Astrocyte (in vitro differentiated cells and primary cell): Measurements from ENCODE around the gene TRIM44. TPM values are rescaled to one million over a fixed set of nuclear protein-coding genes. Genes with fewer than 3 reads are reported as not detected.

Experiments
- DNase-seq: peaks from one replicate; pipeline ENCODE4 v3.0.0-alpha.2; 2010; ENCODE audit warnings: low read depth
- FAIRE-seq: peaks from 2 replicates; lab custom pipeline; 2011; peaks lifted over from hg19 to GRCh38; lab: Jason Lieb, UNC
- H2AFZ ChIP-seq: 2 replicates; pipeline ENCODE4 v1.6.0; 2012; ENCODE audit warnings: low read depth, low read length, inconsistent platforms
- H3K27ac ChIP-seq: 2 replicates; pipeline ENCODE4 v1.5.1; 2011; ENCODE audit warnings: low read depth, low read length, inconsistent platforms
- H3K27me3 ChIP-seq: 2 replicates; pipeline ENCODE4 v1.6.0; 2011; ENCODE audit warnings: low read length, inconsistent platforms; ENCODE audit not compliant: insufficient read depth
- H3K36me3 ChIP-seq: 2 replicates; pipeline ENCODE4 v1.5.1; 2011; ENCODE audit warnings: low read length, inconsistent platforms; ENCODE audit not compliant: insufficient read depth
- H3K4me1 ChIP-seq: 2 replicates; pipeline ENCODE4 v1.5.1; 2011; ENCODE audit warnings: low read length, inconsistent platforms; ENCODE audit not compliant: insufficient read depth
- H3K4me2 ChIP-seq: 2 replicates; pipeline ENCODE4 v1.6.0; 2012; ENCODE audit warnings: low read length, inconsistent platforms
- H3K4me3 ChIP-seq: 2 replicates; pipeline ENCODE4 v1.5.1; 2011; ENCODE audit warnings: low read depth, mild to moderate bottlenecking, low read length, inconsistent platforms; ENCODE audit not compliant: insufficient read depth
- H3K79me2 ChIP-seq: 2 replicates; pipeline ENCODE4 v1.6.0; 2012; ENCODE audit warnings: mild to moderate bottlenecking, low read length, inconsistent platforms; ENCODE audit not compliant: insufficient read depth
- H3K9ac ChIP-seq: 2 replicates; pipeline ENCODE4 v1.6.0; 2012; ENCODE audit warnings: mild to moderate bottlenecking, low read length, inconsistent platforms
- H3K9me3 ChIP-seq: 2 replicates; pipeline ENCODE4 v1.5.1; 2012; ENCODE audit warnings: low read depth, mild to moderate bottlenecking, low read length, inconsistent platforms; ENCODE audit not compliant: insufficient read depth
- H4K20me1 ChIP-seq: 2 replicates; pipeline ENCODE4 v1.6.0; 2012; ENCODE audit warnings: low read length, inconsistent platforms; ENCODE audit not compliant: insufficient read depth
- H3K27ac Mint-ChIP-seq: one replicate; pipeline ENCODE4 v1.8.0; 2021; ENCODE audit warnings: mild to moderate bottlenecking, mixed read lengths; ENCODE audit not compliant: unreplicated experiment
- H3K27me3 Mint-ChIP-seq: one replicate; pipeline ENCODE4 v1.8.0; 2021; ENCODE audit warnings: low read depth, mixed read lengths; ENCODE audit not compliant: unreplicated experiment
- H3K36me3 Mint-ChIP-seq: one replicate; pipeline ENCODE4 v1.8.0; 2021; ENCODE audit warnings: low read depth, mixed read lengths; ENCODE audit not compliant: unreplicated experiment
- H3K4me1 Mint-ChIP-seq: one replicate; pipeline ENCODE4 v1.8.0; 2021; ENCODE audit warnings: low read depth, mixed read lengths; ENCODE audit not compliant: unreplicated experiment
- H3K4me3 Mint-ChIP-seq: one replicate; pipeline ENCODE4 v1.8.0; 2021; ENCODE audit warnings: mild to moderate bottlenecking, moderate library complexity, mixed read lengths; ENCODE audit not compliant: unreplicated experiment
- H3K9me3 Mint-ChIP-seq: one replicate; pipeline ENCODE4 v1.8.0; 2021; ENCODE audit warnings: mild to moderate bottlenecking, mixed read lengths; ENCODE audit not compliant: unreplicated experiment
- CTCF ChIP-seq: IDR thresholded peaks from 2 replicates; pipeline ENCODE4 v1.5.1; 2011; ENCODE audit warnings: low read depth, mild to moderate bottlenecking, inconsistent platforms, low read length, moderate library complexity; ENCODE audit not compliant: insufficient read depth
- EZH2 ChIP-seq: IDR thresholded peaks from 2 replicates; pipeline ENCODE4 v1.6.1; 2012; ENCODE audit warnings: mild to moderate bottlenecking, low read length, inconsistent platforms; ENCODE audit not compliant: insufficient read depth
- total RNA-seq: library from RNA; stranded (reverse); gene quantifications from 2 replicates; pipeline ENCODE4 v1.2.1, GENCODE V29; 2021

Gene TRIM44
- total RNA-seq, 1 donor from 2014 or later: 61.0 TPM

- H3K27me3 ChIP-seq: no peaks in the 10 kb centered on the region
- no peak for DNase-seq
- no peak overlapping the region for H3K4me3 Mint-ChIP-seq
- no peak overlapping the region for H3K9ac ChIP-seq
- no peak for FAIRE-seq
- no peaks in the 10 kb centered on the region for H3K79me2 ChIP-seq
- no peak overlapping the region for H3K4me3 ChIP-seq
- H3K27me3 Mint-ChIP-seq: no peaks in the 10 kb centered on the region
- no peaks in the 10 kb centered on the region for H3K4me1 Mint-ChIP-seq
- no peaks in the 10 kb centered on the region for H3K36me3 Mint-ChIP-seq
- peaks cover 2% of the 10 kb centered on the region for H3K4me1 ChIP-seq
- H3K27ac Mint-ChIP-seq: no peak overlapping the region
- H4K20me1 ChIP-seq: no peaks in the 10 kb centered on the region
- no peaks in the 10 kb centered on the region for H3K9me3 ChIP-seq
- H2AFZ ChIP-seq: no peak overlapping the region
- no peak overlapping the region for H3K27ac ChIP-seq
- no peaks in the 10 kb centered on the region for H3K36me3 ChIP-seq
- no peak overlapping the region for H3K4me2 ChIP-seq
- TF ChIP-seq EZH2 (no peak), CTCF (no peak)
- peaks cover 4% of the 10 kb centered on the region for H3K9me3 Mint-ChIP-seq
Observed at GRCh38 chr11:35839368-35840161, 177.0 kb downstream of the TRIM44 start.

GRCh38 chr11:35841733-35842132 lies 179.2 kb downstream of the TRIM44 start:
- no peak overlapping the region for H3K4me3 Mint-ChIP-seq
- Histone ChIP-seq H3K27me3 (no peaks in the 10 kb centered on the region), H3K79me2 (no peaks in the 10 kb centered on the region), H4K20me1 (no peaks in the 10 kb centered on the region), H3K4me2 (no peak overlapping the region), H3K9me3 (no peaks in the 10 kb centered on the region), H3K9ac (no peak overlapping the region), H3K4me1 (peaks cover 2% of the 10 kb centered on the region), H3K36me3 (no peaks in the 10 kb centered on the region), H3K27ac (no peak overlapping the region), H2AFZ (no peak overlapping the region), H3K4me3 (no peak overlapping the region)
- H3K4me1 Mint-ChIP-seq: no peaks in the 10 kb centered on the region
- H3K36me3 Mint-ChIP-seq: no peaks in the 10 kb centered on the region
- no peak overlapping the region for H3K27ac Mint-ChIP-seq
- TF ChIP-seq CTCF (no peak), EZH2 (no peak)
- no peaks in the 10 kb centered on the region for H3K27me3 Mint-ChIP-seq
- H3K9me3 Mint-ChIP-seq: peaks cover 5% of the 10 kb centered on the region
- FAIRE-seq: no peak
- no peak for DNase-seq

- no peaks in the 10 kb centered on the region for H3K79me2 ChIP-seq
- no peaks in the 10 kb centered on the region for H3K36me3 Mint-ChIP-seq
- no peak overlapping the region for H3K4me3 ChIP-seq
- peaks cover 3% of the 10 kb centered on the region for H3K27me3 ChIP-seq
- no peaks in the 10 kb centered on the region for H3K36me3 ChIP-seq
- no peaks in the 10 kb centered on the region for H3K9me3 ChIP-seq
- no peak overlapping the region for H3K27ac ChIP-seq
- H3K4me1 ChIP-seq: peaks cover 2% of the 10 kb centered on the region
- H3K9ac ChIP-seq: no peak overlapping the region
- TF ChIP-seq EZH2: no peak
- no peak for TF ChIP-seq CTCF
- H3K9me3 Mint-ChIP-seq: peaks cover 5% of the 10 kb centered on the region
- FAIRE-seq (no peak), DNase-seq (no peak)
- H3K27me3 Mint-ChIP-seq: peaks cover 8% of the 10 kb centered on the region
- H4K20me1 ChIP-seq: no peaks in the 10 kb centered on the region
- H2AFZ ChIP-seq: no peak overlapping the region
- no peak overlapping the region for H3K4me2 ChIP-seq
- H3K4me3 Mint-ChIP-seq: no peak overlapping the region
- H3K4me1 Mint-ChIP-seq: no peaks in the 10 kb centered on the region
- H3K27ac Mint-ChIP-seq: no peak overlapping the region
Observed at GRCh38 chr11:35842958-35843357, 180.4 kb downstream of the TRIM44 start.
